ENCODE data around the gene KIF3C.

GRCh38 chr2:25920786-25921415, 61.4 kb downstream of the KIF3C start:
- TF ChIP-seq POLR2A (IDR thresholded peaks at IDR 0.05) (no peak), CTCF (IDR thresholded peaks at IDR 0.05) (no peak)
